Midbrain (tissue), 1 donor: ENCODE measurements around the gene MYL4.
"Not testable (repeated sequence)": the region's sequence is repeated elsewhere in the genome, so short reads cannot be mapped to it uniquely, and the experiment has no call there.

ENCODE experiments used
- DNase-seq: peaks from one replicate; lab custom pipeline; 2025; lab: John Stamatoyannopoulos, UW

MYL4 gene

GRCh38 chr17:47208744-47209488 lies at the start of gene MYL4:
TSS of gene MYL4 (plus strand) at chr17:47209348. CDS start at chr17:47209423, 75 bp downstream.
- no peak for DNase-seq

GRCh38 chr17:47162013-47162622 lies 47.0 kb upstream of the MYL4 start:
- DNase-seq, result no peak

- DNase-seq, result no peak
These were observed 44.9 kb upstream of the MYL4 start for GRCh38 chr17:47164263-47164662.

- DNase-seq, result no peak
These were observed 44.0 kb upstream of the MYL4 start for GRCh38 chr17:47165137-47165536.

GRCh38 chr17:47166854-47167253 lies 42.3 kb upstream of the MYL4 start:
- DNase-seq, result not testable (repeated sequence)

GRCh38 chr17:47168896-47169295 lies 40.3 kb upstream of the MYL4 start:
- not testable (repeated sequence) for DNase-seq

GRCh38 chr17:47170710-47171109 lies 38.4 kb upstream of the MYL4 start:
- no peak for DNase-seq

GRCh38 chr17:47172696-47173565 lies 36.2 kb upstream of the MYL4 start:
- no peak for DNase-seq

- not testable (repeated sequence) for DNase-seq
These were observed 34.3 kb upstream of the MYL4 start for GRCh38 chr17:47174823-47175222.

GRCh38 chr17:47176389-47176826 lies 32.7 kb upstream of the MYL4 start:
- no peak for DNase-seq

- DNase-seq, result no peak
These were observed 31.9 kb upstream of the MYL4 start for GRCh38 chr17:47177261-47177660.

- no peak for DNase-seq
These were observed 30.0 kb upstream of the MYL4 start for GRCh38 chr17:47179141-47179540.

GRCh38 chr17:47180337-47180736 lies 28.8 kb upstream of the MYL4 start:
- no peak for DNase-seq

GRCh38 chr17:47180988-47181387 lies 28.2 kb upstream of the MYL4 start:
- not testable (repeated sequence) for DNase-seq

GRCh38 chr17:47184681-47185080 lies 24.5 kb upstream of the MYL4 start:
- DNase-seq, result no peak

- DNase-seq, result no peak
These were observed 20.8 kb upstream of the MYL4 start for GRCh38 chr17:47188271-47188875.

GRCh38 chr17:47188876-47189731 lies 20.0 kb upstream of the MYL4 start, which contains the start of gene CDC27:
TSS of gene CDC27 (minus strand) at chr17:47189295. CDS start at chr17:47189172, 123 bp downstream.
- peak; percentile 98 for DNase-seq

GRCh38 chr17:47189732-47190237 lies 19.4 kb upstream of the MYL4 start:
- no peak for DNase-seq

- no peak for DNase-seq
These were observed 18.9 kb upstream of the MYL4 start for GRCh38 chr17:47190243-47190642.

- DNase-seq, result no peak
These were observed 18.4 kb upstream of the MYL4 start for GRCh38 chr17:47190770-47191169.

GRCh38 chr17:47192554-47192953 lies 16.6 kb upstream of the MYL4 start:
- DNase-seq, result no peak
